Breast epithelium (tissue), 4 donors: Measurements from ENCODE around the gene IGF1R. TPM values are rescaled to one million over a fixed set of nuclear protein-coding genes. Genes with fewer than 3 reads are reported as not detected.

Experiments used
- DNase-seq, 2 donors: peaks; one replicate each; pipeline ENCODE4 v3.0.0-alpha.2; 2019; ENCODE audit warnings: low spot score in 2 of 2
- H3K27ac ChIP-seq, 2 donors: fragments of 200-600 bp; sonication (generic) in 1 of 2; one replicate each; pipeline ENCODE4 v1.5.1; 2016 to 2019; ENCODE audit warnings: mild to moderate bottlenecking in 1 of 2
- H3K27me3 ChIP-seq, 2 donors: fragments of 200-600 bp; sonication (generic) in 1 of 2; one replicate each; pipeline versions ENCODE4 v1.5.1 to v1.6.0; 2017 to 2019; ENCODE audit warnings: control low read depth in 1 of 2, mild to moderate bottlenecking in 1 of 2
- H3K36me3 ChIP-seq: fragments of 200-600 bp; one replicate; pipeline ENCODE4 v1.5.1; 2019
- H3K4me1 ChIP-seq, 2 donors: fragments of 200-600 bp; sonication (generic); one replicate each; pipeline ENCODE4 v1.5.1; 2016 to 2019; ENCODE audit warnings: control low read depth in 1 of 2
- H3K4me3 ChIP-seq, 3 donors: fragments of 200-600 bp; sonication (generic); 1 replicate in 2 of 3; 2 replicates in 1 of 3; pipeline ENCODE4 v1.5.1; 2016 to 2019; ENCODE audit warnings: mild to moderate bottlenecking in 3 of 3, moderate library complexity in 2 of 3
- H3K9me3 ChIP-seq, 2 donors: fragments of 200-600 bp; sonication (generic) in 1 of 2; one replicate each; pipeline ENCODE4 v1.5.1; 2016 to 2019; ENCODE audit warnings: control low read depth in 1 of 2
- POLR2A ChIP-seq: fragments of 450-650 bp; IDR thresholded peaks from one replicate; pipeline ENCODE4 v1.6.1; 2016; ENCODE audit warnings: antibody characterized with exemption, mild to moderate bottlenecking, moderate library complexity
- POLR2AphosphoS5 ChIP-seq, 3 donors: sonication (generic); formaldehyde crosslinking; IDR thresholded peaks; one replicate each; pipeline ENCODE4 v1.6.1; 2017; ENCODE audit warnings: antibody characterized with exemption in 3 of 3
- intact Hi-C: fragments of 100-400 bp; cut with DNase I; formaldehyde crosslinking; loops from one replicate; pipeline ENCODE4 v1.15.1; 2023; ENCODE audit warnings: low total_unique reads
- total RNA-seq, 3 donors: library from RNA; depleted of rRNA; stranded (reverse); fragments of >200 nt; gene quantifications; one replicate each; pipeline ENCODE4 v1.1.0, GENCODE V29; 2016
- TF ChIP-seq, protein P1 (sequence below), 3 donors: fragments of 450-650 bp; IDR thresholded peaks; one replicate each; pipeline ENCODE4 v1.5.1; 2016 to 2017; ENCODE audit warnings: antibody characterized with exemption in 3 of 3, mild to moderate bottlenecking in 3 of 3, moderate library complexity in 3 of 3

IGF1R gene
- total RNA-seq, 3 donors from 2014 or later, result 61.8 to 146 (median 103) TPM

DNA sequence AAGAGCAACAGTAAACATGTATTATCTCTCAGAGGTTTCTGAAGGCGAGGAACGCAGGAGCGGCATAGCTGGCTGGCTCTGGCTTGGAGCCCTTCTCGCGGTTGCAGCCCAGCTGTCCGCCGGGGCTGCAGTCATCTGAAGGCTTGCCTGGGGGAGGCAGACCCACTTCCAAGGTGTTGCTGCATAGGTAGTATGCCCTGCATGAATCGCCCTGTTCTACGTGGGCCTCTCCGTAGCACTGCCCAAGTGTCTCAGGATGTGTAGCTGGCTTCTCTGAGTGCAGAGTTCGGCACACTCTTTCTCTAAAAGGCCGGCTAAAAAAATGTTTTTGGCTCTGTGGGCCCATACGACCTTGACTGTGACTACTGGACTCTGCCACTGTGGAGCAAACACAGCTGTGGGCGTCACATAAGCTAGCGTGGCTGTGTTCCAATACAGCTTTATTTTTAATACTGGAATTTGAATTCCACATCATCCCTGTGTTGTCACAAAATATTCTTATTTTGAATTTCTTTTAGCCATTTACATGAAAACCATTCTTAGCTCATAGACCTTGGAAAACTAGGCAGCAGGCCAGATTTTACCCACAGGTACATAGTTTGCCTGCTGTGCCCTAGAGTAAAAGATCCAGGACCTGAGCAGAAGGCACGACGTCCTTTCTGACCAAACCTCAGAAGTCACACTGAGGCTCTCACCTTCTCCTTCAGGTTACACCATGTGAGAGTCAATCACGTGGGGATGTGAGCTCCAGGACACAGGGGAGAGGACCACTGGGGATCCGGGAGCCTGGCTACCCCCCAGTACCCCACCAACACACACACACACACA, 303.4 kb downstream of the IGF1R start:
- DNase-seq, result no peak
- H3K4me1 ChIP-seq, result peaks cover 0 to 3% of the 10 kb centered on the region in 2 donors
- H3K9me3 ChIP-seq, result no peaks in the 10 kb centered on the region
- H3K27ac ChIP-seq, result peak overlapping the region; percentile 87 to 92
- H3K36me3 ChIP-seq, result no peaks in the 10 kb centered on the region
- intact Hi-C loops, result no loop called here
- no peak overlapping the region for H3K4me3 ChIP-seq
- no peaks in the 10 kb centered on the region for H3K27me3 ChIP-seq
- TF ChIP-seq POLR2AphosphoS5 (IDR thresholded peaks at IDR 0.05), result no peak
- TF ChIP-seq POLR2A, result no peak
- TF ChIP-seq, protein P1, sequence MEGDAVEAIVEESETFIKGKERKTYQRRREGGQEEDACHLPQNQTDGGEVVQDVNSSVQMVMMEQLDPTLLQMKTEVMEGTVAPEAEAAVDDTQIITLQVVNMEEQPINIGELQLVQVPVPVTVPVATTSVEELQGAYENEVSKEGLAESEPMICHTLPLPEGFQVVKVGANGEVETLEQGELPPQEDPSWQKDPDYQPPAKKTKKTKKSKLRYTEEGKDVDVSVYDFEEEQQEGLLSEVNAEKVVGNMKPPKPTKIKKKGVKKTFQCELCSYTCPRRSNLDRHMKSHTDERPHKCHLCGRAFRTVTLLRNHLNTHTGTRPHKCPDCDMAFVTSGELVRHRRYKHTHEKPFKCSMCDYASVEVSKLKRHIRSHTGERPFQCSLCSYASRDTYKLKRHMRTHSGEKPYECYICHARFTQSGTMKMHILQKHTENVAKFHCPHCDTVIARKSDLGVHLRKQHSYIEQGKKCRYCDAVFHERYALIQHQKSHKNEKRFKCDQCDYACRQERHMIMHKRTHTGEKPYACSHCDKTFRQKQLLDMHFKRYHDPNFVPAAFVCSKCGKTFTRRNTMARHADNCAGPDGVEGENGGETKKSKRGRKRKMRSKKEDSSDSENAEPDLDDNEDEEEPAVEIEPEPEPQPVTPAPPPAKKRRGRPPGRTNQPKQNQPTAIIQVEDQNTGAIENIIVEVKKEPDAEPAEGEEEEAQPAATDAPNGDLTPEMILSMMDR (IDR thresholded peaks at IDR 0.05), result no peak

GRCh38 chr15:98952381-98952803, 304.1 kb downstream of the IGF1R start:
- Histone ChIP-seq H3K27me3 (no peaks in the 10 kb centered on the region), H3K27ac (peak overlapping the region; percentile 87 to 92), H3K4me1 (peaks cover 0 to 3% of the 10 kb centered on the region in 2 donors), H3K36me3 (peaks cover 4% of the 10 kb centered on the region), H3K4me3 (no peak overlapping the region), H3K9me3 (no peaks in the 10 kb centered on the region)
- DNase-seq, result no peak
- intact Hi-C loops, result no loop called here
- no peak for TF ChIP-seq POLR2AphosphoS5 (IDR thresholded peaks at IDR 0.05)
- no peak for TF ChIP-seq POLR2A
- TF ChIP-seq, protein P1 (IDR thresholded peaks at IDR 0.05), result no peak

GRCh38 chr15:98953000-98953787, 304.9 kb downstream of the IGF1R start:
- H3K36me3 ChIP-seq, result peaks cover 8% of the 10 kb centered on the region

GRCh38 chr15:98953968-98954367, 305.6 kb downstream of the IGF1R start:
- peaks cover 0 to 3% of the 10 kb centered on the region in 2 donors for H3K4me1 ChIP-seq
- peak in 1 of 3 donors; percentile 44 for TF ChIP-seq POLR2AphosphoS5 (IDR thresholded peaks at IDR 0.05)
- TF ChIP-seq, protein P1 (IDR thresholded peaks at IDR 0.05), result no peak
- no peak overlapping the region for H3K4me3 ChIP-seq
- no peaks in the 10 kb centered on the region for H3K9me3 ChIP-seq
- DNase-seq, result no peak
- peak overlapping the region; percentile 87 to 92 for H3K27ac ChIP-seq
- intact Hi-C loops, result no loop called here
- peaks cover 9% of the 10 kb centered on the region for H3K36me3 ChIP-seq
- H3K27me3 ChIP-seq, result no peaks in the 10 kb centered on the region

More at GRCh38 chr15:98953000-98953787, 304.9 kb downstream of the IGF1R start:
- Histone ChIP-seq H3K4me3 (no peak overlapping the region), H3K9me3 (no peaks in the 10 kb centered on the region), H3K27ac (peak overlapping the region; percentile 87 to 92), H3K27me3 (no peaks in the 10 kb centered on the region), H3K4me1 (peaks cover 0 to 3% of the 10 kb centered on the region in 2 donors)
- TF ChIP-seq POLR2A, result no peak
- TF ChIP-seq POLR2AphosphoS5 (IDR thresholded peaks at IDR 0.05), result no peak
- intact Hi-C loops, result no loop called here
- no peak for DNase-seq

DNA sequence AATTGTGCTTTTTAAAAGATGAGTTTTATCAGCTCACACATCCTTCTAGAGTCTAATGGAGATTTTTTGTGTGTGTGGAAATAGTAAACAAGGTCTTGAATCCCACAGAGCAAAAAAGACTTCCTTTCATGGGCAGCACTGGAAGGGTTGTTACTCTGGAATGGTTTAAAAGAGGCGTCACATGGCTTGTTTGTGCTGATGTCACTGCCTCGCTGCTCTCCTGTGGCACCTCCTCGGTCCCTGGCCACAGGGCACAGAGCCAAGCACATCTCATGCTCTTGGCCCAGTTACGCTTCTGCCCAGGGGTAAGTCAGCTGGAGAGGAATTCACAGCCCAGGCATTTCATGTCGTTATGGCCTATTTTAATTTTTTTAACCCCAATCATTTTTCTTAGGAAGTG, 306.1 kb downstream of the IGF1R start:
- Histone ChIP-seq H3K4me3 (no peak overlapping the region), H3K36me3 (peaks cover 9% of the 10 kb centered on the region), H3K27ac (peak overlapping the region; percentile 87 to 92), H3K4me1 (peaks cover 0 to 3% of the 10 kb centered on the region in 2 donors), H3K9me3 (no peaks in the 10 kb centered on the region), H3K27me3 (no peaks in the 10 kb centered on the region)
- intact Hi-C loops, result no loop called here
- DNase-seq, result peak; percentile 71 to 94
- TF ChIP-seq, protein P1 (IDR thresholded peaks at IDR 0.05), result no peak
- TF ChIP-seq POLR2AphosphoS5 (IDR thresholded peaks at IDR 0.05), result peak in 1 of 3 donors; percentile 40
